ENCODE measurements around the gene C1QTNF7.

Gene C1QTNF7, protein sequence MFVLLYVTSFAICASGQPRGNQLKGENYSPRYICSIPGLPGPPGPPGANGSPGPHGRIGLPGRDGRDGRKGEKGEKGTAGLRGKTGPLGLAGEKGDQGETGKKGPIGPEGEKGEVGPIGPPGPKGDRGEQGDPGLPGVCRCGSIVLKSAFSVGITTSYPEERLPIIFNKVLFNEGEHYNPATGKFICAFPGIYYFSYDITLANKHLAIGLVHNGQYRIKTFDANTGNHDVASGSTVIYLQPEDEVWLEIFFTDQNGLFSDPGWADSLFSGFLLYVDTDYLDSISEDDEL

DNA sequence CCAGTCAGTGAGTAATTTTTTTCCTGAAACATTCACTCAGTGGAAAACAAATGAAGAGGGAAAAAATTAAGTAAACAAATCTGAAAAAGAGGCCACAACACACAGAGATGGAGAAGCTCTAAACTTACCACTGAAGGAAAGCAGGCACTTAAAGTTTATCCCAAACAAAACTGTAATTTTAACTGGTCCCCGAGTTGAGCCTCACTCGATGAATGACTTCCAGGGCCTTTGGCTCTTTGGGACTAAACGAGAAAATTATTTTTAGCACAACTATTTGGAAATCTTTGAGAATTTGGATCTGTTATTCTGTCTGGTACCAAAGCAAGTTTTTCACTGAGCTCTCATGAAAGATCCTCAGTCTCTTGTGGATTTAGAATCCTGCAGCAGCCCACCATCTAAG lies at the start of gene C1QTNF7:
Gene C1QTNF7 (plus strand): TSS at position 333 of the 400 bp plus-strand sequence. CDS start 7,711 bp downstream, outside the sequence.
- in situ Hi-C loops (cut with MboI; ENCODE audit: low sequenced_read_pairs) = no loop called here

DNA sequence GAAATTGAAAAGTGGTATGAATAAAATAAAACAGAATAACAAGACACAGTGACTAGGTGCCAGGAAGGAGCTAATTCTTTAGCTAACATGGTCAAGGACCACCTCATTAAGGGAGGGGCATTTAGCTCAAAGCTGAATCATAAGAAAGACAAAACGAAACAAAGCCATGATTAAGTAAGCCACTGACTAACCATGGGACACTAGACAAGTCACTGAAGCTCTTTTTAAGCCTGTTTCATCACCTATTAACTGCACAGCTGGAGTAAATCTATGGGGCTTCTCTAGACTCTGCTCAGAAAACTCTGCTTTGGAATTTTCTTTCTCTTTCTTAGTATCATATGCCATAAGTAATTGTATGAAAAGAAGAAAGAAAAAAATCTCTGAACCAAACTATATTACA lies 49.8 kb upstream of the C1QTNF7 start:
- in situ Hi-C loops (cut with MboI; ENCODE audit: low sequenced_read_pairs) = no loop called here

DNA sequence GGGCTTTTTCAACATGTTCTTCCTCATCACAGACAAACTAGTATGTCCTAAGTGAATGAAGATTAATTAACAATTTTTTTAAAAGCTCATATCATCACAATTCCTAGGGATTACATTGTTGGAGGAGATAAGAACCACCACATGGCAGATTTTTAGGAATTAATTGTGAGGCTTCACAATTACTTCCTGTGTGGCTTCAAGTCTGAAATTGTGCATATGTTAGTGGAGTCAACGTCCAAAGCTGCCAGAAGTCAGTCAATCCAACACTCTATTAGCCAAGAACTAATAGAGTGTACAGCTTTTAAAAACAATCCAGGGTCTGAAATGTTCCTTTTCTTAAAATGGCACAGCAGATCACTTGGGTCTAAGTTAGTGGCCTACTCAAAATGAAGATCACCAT lies 49.3 kb upstream of the C1QTNF7 start:
- in situ Hi-C loops (cut with MboI; ENCODE audit: low sequenced_read_pairs) = no loop called here

DNA sequence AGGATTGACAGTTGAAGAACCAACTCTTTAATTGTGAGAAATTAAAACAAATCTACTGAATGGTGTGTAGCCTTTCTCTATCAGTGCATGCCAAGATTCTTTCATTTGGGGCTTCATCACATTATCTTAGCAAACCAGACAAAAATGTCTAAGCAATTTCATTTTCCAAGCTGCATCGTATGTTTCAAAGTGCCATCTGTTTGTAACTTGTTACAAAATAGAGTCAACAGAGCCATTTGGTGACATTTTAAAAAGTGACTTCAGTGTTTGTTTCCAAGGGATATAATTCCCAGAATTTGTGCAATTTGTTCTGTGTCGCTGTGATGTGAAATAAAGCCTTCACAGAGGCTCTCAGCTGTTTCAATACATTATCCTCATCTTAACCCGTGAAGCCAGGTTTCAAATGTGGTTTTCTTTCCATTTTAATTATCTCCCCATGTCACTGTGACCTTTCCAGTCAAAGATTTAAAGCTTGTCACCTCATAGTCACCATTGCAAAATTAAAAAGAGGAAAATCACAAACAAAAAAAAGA lies 46.0 kb upstream of the C1QTNF7 start:
- in situ Hi-C loops (cut with MboI; ENCODE audit: low sequenced_read_pairs) = no loop called here

DNA sequence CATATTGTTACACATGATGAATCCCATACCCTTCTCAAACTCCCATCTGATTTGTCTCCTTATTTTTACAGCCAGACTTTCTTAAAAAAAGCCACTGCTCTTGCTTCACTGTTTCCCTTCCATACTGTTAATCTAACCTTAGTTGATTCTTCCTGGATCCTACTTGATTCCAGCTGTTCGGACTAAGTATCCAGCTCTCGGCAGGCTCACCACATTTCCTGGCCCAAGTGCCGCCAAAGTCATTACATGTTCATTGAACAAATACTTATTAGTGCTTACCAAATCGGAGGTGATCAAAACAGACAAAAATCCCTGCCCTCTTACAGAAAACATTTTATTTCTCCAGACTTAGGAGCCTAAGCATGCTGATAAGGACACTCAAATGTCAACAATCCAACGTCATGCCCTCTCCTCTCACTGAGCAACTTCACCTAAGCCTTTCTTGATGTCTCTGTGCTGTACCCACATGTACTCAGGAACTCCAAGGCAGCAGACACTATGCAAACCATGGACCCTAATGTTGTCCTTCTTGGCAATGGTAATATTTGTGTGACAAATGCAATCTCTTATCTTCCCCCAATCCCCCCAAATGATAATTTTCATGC lies 45.1 kb upstream of the C1QTNF7 start:
- in situ Hi-C loops (cut with MboI; ENCODE audit: low sequenced_read_pairs) = no loop called here

DNA sequence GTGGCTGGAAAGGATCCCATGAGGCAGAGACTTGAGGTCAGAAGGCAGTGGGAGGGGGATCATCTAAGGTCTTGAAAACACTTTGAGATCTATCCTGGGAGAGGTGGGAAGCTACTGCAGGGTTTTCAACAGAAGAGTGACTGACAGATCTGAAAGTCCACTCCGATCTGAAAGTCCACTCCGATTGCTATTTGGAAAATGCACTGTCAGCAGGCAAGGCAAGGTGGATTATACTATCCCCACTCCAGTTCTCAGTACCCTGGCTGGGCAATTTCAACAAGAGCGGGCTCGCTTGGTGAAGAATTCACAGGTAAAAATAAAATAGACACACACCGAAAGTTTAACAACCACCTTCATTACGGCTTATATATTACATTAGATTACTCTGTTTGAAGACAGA lies 42.3 kb upstream of the C1QTNF7 start:
- in situ Hi-C loops (cut with MboI; ENCODE audit: low sequenced_read_pairs) = no loop called here

DNA sequence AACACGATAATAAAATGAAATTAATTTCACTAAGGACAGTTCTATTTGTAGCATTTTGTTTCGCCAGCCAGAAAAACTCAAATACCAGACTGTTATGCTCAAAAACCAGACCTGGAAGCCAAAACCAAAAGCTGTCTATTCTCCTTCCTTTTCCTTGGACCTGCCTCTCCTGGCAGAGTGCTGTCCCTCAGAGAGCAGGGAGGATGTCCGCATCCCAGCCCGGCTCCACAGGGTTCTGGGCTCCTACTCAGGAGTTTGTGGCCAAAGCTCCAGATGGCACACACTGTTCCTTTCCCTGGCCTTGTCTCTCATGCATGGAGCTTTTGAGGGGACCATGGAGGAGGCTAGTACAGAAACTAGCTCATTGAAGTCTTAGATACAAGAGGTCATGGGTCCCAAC lies 41.9 kb upstream of the C1QTNF7 start:
- in situ Hi-C loops (cut with MboI; ENCODE audit: low sequenced_read_pairs) = no loop called here

DNA sequence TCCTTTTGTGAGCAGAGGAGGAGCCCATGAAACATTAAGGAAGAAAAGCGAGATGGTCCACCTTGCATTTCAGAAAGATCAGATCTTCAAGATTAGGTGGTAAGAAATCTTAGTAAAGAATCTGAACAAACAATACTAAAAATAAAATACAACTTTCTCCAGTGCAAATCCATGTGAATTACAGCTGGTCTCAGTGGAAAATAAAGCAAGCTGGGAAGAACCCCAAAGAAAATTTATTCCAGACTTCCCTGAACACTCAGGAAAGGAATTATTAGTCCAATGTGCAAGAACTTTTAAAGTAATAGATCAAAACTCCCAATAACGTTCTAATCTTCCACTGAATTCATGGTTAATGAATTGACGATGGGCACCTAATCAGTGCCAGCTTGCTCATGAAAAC lies 37.3 kb upstream of the C1QTNF7 start:
- in situ Hi-C loops (cut with MboI; ENCODE audit: low sequenced_read_pairs) = no loop called here

DNA sequence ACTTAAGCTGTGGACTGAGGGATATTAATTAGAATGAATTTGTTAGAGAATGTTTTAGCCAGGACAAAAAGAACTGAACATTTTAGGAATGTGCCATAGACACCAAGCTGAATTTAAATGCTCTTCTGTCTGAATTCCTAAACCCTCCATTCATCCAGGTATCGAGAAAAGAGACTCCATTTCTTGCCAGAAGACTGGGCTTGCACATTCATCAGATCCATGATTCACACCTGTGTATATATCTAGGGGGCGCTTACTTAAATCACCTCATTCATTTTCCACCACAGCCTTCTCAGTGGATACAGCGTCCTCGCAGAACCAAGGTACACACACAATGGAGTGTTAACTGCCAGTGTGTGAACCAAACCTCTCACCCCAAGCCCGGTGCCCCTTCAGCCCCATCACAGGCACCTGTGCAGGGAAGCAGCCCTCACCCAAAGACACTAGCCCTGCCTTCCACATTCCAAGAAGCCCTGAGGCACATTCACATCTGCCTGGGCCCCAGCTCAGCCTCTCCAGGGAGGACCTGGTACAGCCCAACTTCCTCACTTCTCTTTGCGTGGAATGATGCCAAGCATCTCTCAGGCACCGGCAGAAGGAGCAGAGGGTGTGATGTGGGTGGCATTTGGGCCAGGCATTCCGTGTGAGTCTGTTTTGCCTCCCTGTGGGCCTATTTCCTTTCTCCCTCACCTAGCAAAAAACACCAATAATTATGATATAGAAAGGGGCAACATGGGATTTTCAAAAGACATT lies 35.6 kb upstream of the C1QTNF7 start:
- in situ Hi-C loops (cut with MboI; ENCODE audit: low sequenced_read_pairs) = no loop called here

DNA sequence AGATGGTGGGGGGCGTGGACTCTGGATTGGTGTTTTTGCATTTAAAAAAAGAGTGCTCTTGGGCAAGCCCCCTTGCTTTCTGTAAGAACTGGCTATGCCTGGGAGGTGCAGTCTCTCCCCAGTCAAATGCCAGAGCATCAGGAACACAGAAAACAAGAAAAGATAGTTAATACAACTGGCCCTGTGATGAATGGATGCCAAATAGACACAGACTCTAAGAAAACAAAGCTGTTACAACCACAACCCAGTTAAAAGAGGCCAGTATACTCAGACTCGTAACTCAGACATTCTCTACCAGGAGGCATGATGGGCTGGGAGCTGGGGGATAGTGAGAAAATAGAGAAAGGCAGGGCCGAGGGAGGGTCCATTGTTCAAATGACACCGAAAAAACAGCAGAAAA lies 32.5 kb upstream of the C1QTNF7 start:
- in situ Hi-C loops (cut with MboI; ENCODE audit: low sequenced_read_pairs) = no loop called here

DNA sequence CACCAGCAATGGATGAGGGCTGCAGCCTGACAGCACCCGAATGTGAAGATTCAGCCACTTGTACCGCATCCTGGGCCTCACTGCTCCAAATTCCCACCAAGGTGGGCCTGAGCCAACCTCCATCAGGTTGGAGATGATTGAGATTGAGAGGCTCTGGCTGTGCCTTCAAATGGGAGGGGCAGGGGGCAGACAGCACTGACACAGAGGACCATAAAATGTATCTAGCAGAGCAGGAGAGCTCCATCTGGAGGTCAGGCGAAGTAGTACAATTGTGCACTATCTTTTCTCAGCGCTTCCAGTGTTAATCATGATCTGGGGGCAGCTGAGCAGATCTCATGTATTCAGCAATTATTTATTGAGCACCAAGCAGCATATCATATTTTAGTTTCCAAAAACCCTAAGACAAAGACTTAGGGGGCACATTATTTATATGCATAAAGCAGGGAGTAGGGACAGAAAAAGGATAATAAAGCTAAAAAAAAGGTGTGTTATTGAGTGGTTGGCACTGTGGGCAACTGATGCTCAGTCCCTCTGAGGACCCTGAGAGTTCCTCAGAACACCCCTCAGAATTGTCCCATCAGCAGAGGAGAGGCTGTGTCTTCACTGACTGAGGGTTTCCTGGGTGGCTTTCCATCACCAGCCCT lies 31.6 kb upstream of the C1QTNF7 start:
- in situ Hi-C loops (cut with MboI; ENCODE audit: low sequenced_read_pairs) = no loop called here

DNA sequence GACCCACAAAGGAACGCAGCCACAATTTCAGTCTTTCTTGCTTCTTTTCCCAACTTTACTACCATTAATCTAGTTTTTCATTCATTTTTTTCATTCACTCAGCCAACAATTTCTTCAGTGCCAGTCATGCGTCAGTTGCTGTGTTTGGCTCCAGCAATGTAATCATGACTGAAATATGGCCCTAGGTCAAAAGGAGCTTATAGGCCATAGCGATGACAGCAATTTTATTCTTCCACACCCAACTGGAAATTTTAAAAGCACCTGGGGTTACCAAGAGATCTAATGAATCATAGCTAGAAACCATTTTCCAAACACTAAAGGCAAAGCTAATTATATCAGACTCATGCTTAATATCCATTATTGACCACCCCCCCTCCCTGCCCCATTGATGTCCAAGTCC lies 29.8 kb upstream of the C1QTNF7 start:
- in situ Hi-C loops (cut with MboI; ENCODE audit: low sequenced_read_pairs) = no loop called here

DNA sequence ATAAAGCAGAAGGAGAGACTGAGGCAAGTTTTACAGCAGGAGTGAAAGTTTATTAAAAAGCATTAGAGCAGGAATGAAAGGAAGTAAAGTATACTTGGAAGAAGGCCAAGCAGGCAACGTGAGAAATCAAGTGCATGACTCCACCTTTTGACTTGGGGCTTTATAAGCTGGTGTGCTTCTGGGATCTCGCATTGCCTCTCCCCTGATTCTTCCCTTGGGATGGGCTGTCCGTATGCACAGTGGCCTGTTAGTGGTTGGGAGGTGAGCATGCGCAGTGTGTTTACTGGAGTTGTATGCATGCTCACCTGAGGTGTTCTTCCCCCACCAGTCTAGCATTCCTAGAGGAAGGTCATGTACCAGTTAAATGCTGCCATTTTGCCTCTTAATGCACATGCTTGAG lies 29.1 kb upstream of the C1QTNF7 start:
- in situ Hi-C loops (cut with MboI; ENCODE audit: low sequenced_read_pairs) = no loop called here

DNA sequence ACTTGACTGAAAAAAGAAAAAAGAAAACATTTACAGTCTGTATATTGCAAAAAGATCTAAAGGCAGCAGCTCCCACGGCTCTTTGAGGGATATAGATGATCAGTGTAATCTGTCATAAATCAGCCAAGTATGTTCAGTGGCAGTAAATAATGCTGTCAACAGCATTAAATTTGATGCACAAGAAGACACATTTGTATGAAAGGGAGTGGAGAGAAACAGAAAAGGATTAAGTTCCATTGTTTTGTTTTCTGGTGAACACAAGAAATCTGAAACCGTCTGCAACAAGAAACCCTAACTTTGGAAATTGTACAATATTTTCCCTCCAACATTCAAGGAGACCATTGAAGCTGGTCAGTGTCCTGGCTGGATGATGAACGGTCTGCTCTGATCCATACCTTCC lies 27.6 kb upstream of the C1QTNF7 start:
- in situ Hi-C loops (cut with MboI; ENCODE audit: low sequenced_read_pairs) = no loop called here

DNA sequence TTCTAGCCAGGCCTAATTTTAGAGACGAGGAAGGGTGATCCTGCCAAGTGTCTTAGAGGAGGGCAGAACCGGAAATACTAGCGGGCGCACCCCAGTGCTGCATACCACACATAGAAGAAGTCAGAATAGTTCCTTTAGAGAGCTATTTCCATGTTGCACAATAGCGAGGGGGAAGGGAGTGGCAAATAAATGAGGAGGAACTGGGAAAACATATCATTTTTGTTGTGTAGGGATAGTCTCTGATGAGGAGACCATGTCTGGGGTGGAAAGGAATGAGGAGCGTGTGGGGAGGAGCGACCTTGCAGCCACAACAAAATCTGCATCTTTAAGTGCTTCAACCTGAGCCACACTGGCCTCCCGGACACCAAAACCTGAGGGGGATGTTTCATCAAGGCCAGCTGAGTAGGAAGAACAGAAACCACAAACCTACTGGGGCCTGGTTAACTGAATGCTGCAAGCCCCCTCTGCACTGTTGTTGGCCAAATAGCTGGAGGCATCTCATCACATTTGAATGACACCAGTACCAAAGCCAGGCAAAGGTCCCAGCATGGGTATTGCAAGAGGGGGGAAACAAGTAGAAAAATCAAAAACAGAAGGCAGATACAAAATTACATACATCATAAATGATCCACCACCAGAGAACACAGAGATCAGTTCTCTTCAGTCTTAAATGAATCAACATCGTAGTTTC lies 26.7 kb upstream of the C1QTNF7 start:
- in situ Hi-C loops (cut with MboI; ENCODE audit: low sequenced_read_pairs) = no loop called here

DNA sequence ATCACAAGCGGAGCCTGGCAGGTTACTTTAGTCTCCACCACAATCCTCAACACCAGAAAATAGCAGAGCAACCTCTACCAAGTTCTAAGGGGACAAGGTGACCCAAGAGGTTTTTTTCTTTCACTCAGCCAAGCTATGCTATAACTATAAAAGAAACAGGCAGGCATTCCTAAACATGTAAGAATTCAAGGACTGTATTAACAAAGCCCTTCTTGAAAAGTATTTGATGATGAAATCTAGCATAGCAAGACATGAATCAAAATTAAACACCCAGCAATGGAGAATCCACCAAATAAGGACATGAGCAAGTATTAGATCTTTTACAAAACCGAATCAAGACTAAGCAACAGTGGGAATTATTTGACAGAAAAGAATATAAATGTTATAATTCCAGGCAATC lies 25.7 kb upstream of the C1QTNF7 start:
- in situ Hi-C loops (cut with MboI; ENCODE audit: low sequenced_read_pairs) = no loop called here

DNA sequence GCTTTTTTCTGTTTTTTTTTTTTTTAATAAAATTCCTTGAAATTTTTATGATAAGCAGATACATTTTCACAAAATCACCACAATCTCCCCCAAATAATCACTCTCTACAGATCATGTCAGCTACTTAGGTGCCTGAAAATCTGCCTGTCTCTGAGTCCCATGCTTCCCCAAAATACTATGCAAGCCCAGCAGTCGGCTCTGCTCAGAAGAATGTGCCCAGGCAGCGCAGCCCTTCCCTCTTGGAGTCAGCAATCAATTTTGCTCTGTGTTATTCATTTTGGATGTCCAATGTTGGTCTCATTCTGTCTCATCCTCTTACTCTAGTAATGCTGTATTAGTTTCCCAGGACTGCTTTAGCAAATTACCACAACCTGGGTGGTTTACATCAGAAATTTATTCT lies 24.9 kb upstream of the C1QTNF7 start:
- in situ Hi-C loops (cut with MboI; ENCODE audit: low sequenced_read_pairs) = no loop called here

DNA sequence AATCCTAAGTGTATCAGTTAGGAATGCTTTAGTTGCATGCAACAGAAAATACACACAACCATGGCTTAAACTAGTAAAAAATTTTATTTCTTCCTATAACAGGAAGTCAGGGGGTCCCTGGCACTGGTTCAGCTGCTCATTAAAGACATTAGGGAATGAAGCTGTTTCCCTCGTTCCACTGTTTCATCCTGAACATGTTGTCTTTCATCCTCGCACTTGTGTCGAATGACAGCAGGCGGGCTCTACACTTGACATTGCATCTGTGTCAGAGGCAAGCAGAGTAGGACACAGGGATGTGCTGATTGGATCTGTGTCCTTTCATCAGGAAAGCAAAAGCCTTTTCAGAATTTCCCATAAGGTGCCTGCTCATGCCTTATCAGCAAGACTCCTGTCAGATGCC lies 22.8 kb upstream of the C1QTNF7 start:
- in situ Hi-C loops (cut with MboI; ENCODE audit: low sequenced_read_pairs) = no loop called here

DNA sequence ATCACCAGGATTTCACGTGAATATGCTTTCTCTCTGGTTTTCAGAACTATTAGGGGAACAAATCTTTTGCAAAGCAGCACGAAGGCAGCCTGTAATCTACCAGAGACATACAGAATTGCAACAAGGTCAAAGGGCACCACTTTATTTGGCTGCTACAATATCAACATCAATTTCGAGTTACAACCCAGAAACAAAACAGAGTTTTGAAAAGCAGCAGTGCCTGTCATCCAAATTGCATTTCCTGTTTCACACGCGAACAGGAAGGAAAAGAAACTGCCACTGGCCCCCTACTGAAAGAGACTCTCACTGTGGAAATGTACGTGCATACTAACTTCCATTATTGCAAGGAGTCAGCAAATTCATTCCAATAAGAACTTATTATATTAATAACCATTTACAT lies 17.1 kb upstream of the C1QTNF7 start:
- in situ Hi-C loops (cut with MboI; ENCODE audit: low sequenced_read_pairs) = no loop called here

DNA sequence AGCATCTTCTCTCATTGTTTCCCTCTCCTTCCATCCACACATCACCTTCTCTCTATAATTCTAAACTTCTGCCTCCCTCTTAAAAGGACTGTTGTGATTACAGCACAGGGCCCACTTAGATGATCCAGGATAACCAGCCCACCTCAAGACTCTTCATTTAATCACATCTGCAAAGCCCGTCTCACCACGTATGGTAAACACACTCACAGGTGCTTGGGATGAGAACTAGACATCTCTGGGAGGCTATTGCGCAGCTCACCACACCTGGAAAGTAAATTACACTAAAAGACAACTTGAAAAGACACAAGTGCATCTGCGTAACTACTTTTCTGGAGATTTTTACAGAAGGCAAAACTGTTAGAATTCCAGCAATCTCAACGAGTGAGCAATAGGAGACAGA lies 15.4 kb upstream of the C1QTNF7 start:
- in situ Hi-C loops (cut with MboI; ENCODE audit: low sequenced_read_pairs) = no loop called here
